A549 (cell line): ENCODE results near the gene PAQR6. TPM values are rescaled to one million over a fixed set of nuclear protein-coding genes. Genes with fewer than 3 reads are reported as not detected.

Source experiments
- ATAC-seq, 2 experiments: fragments of 200-7000 bp in 1 of 2; fragments of >200 bp in 1 of 2; cut with Nextera tagmentation in 1 of 2; cut with Tn5 transposase in 1 of 2; 3 replicates each; pipeline versions ENCODE4 v1.8.0 to v1.9.1; 2018 to 2020; ENCODE audit warnings: mild to moderate bottlenecking in 1 of 2, moderate library complexity in 1 of 2
- CTCF ChIA-PET: fragments of 300-600 bp; sonication (Branson Sonifier 250); formaldehyde crosslinking; extraction: SDS; loops from one replicate; lab custom pipeline; 2021; ENCODE audit warnings: antibody characterized with exemption, inconsistent platforms; lab: Yijun Ruan, JAX
- POLR2A ChIA-PET: fragments of 350-600 bp; formaldehyde crosslinking; extraction: SDS; loops from one replicate; lab custom pipeline; 2021; ENCODE audit warnings: antibody characterized with exemption, inconsistent platforms; lab: Yijun Ruan, JAX
- DNase-seq, 2 experiments: peaks; one replicate each; pipeline versions ENCODE4 v3.0.0 to v3.0.0-alpha.2; 2011 to 2016; ENCODE audit warnings: low read depth in 1 of 2, low spot score in 1 of 2
- FAIRE-seq: peaks from 2 replicates; lab custom pipeline; 2011; peaks lifted over from hg19 to GRCh38; lab: Jason Lieb, UNC
- H3K27ac ChIP-seq, 2 experiments: fragments of >200 bp; sonication (Bioruptor Twin); formaldehyde crosslinking; 3 replicates each; pipeline ENCODE4 v1.5.1; 2016 to 2017
- H3K4me1 ChIP-seq: fragments of >200 bp; sonication (Bioruptor Twin); formaldehyde crosslinking; 3 replicates; pipeline ENCODE4 v1.6.1; 2016
- H3K4me2 ChIP-seq: fragments of >200 bp; sonication (Bioruptor Twin); formaldehyde crosslinking; 3 replicates; pipeline ENCODE4 v1.6.1; 2016
- H3K4me3 ChIP-seq: fragments of >200 bp; sonication (Bioruptor Twin); formaldehyde crosslinking; 3 replicates; pipeline ENCODE4 v1.5.1; 2016
- H3K9me3 ChIP-seq: fragments of >200 bp; sonication (Bioruptor Twin); formaldehyde crosslinking; 3 replicates; pipeline ENCODE4 v1.6.1; 2016
- BCL3 ChIP-seq: fragments of >200 bp; sonication (Bioruptor Twin); formaldehyde crosslinking; IDR thresholded peaks from 3 replicates; pipeline ENCODE4 v1.6.1; 2016
- BHLHE40 ChIP-seq: IDR thresholded peaks from 2 replicates; pipeline ENCODE4 v1.6.1; 2012; ENCODE audit warnings: low read depth, low read length, inconsistent platforms
- CBX8 ChIP-seq: fragments of 200-600 bp; sonication (generic); IDR thresholded peaks from 2 replicates; pipeline ENCODE4 v1.6.1; 2016
- CHD4 ChIP-seq: fragments of 200-600 bp; sonication (generic); IDR thresholded peaks from 2 replicates; pipeline ENCODE4 v1.6.1; 2016; ENCODE audit warnings: antibody characterized with exemption, mild to moderate bottlenecking, borderline replicate concordance
- E2F6 ChIP-seq: IDR thresholded peaks from 2 replicates; pipeline ENCODE4 v1.6.1; 2012; ENCODE audit warnings: low read depth, borderline replicate concordance
- EHMT2 ChIP-seq: fragments of 200-600 bp; sonication (generic); IDR thresholded peaks from 2 replicates; pipeline ENCODE4 v1.6.1; 2016; ENCODE audit warnings: antibody characterized with exemption, low read depth, mild to moderate bottlenecking, moderate library complexity
- EP300 ChIP-seq, 2 experiments: fragments of >200 bp; sonication (Bioruptor Twin); formaldehyde crosslinking; IDR thresholded peaks; 2 replicates in 1 of 2; 3 replicates in 1 of 2; pipeline ENCODE4 v1.6.1; 2016 to 2017
- FOSB ChIP-seq: fragments of 250-450 bp; sonication (Bioruptor Pico); IDR thresholded peaks from 2 replicates; pipeline ENCODE4 v1.5.0; 2020; ENCODE audit warnings: mild to moderate bottlenecking, moderate library complexity
- FOSL2 ChIP-seq, 2 experiments: fragments of 450-650 bp in 1 of 2; fragments of >200 bp in 1 of 2; sonication (Bioruptor Twin) in 1 of 2; formaldehyde crosslinking; IDR thresholded peaks; 2 replicates each; pipeline versions ENCODE4 v1.5.0 to v1.6.1; 2016 to 2020; ENCODE audit warnings: mild to moderate bottlenecking in 1 of 2, moderate library complexity in 1 of 2
- FOXS1 ChIP-seq: fragments of 250-450 bp; sonication (Bioruptor Pico); IDR thresholded peaks from 2 replicates; pipeline ENCODE4 v1.5.0; 2020; ENCODE audit warnings: mild to moderate bottlenecking, moderate library complexity
- HDAC2 ChIP-seq: fragments of 200-600 bp; sonication (generic); IDR thresholded peaks from 2 replicates; pipeline ENCODE4 v1.6.1; 2016
- HEYL ChIP-seq: fragments of 250-450 bp; sonication (Bioruptor Pico); IDR thresholded peaks from 2 replicates; pipeline ENCODE4 v1.8.0; 2021; ENCODE audit warnings: mild to moderate bottlenecking, moderate library complexity
- HOXA7 ChIP-seq: fragments of 250-450 bp; sonication (Bioruptor Pico); IDR thresholded peaks from 2 replicates; pipeline ENCODE4 v1.5.0; 2020; ENCODE audit warnings: mild to moderate bottlenecking, moderate library complexity
- JUNB ChIP-seq: fragments of >200 bp; sonication (Bioruptor Twin); formaldehyde crosslinking; IDR thresholded peaks from 2 replicates; pipeline ENCODE4 v1.6.1; 2016
- KDM1A ChIP-seq: fragments of 200-600 bp; sonication (generic); IDR thresholded peaks from 2 replicates; pipeline ENCODE4 v1.6.1; 2016; ENCODE audit warnings: low read depth, mild to moderate bottlenecking
- MAFK ChIP-seq: fragments of 450-650 bp; IDR thresholded peaks from 2 replicates; pipeline ENCODE4 v1.6.1; 2014; ENCODE audit not compliant: partially characterized antibody
- MAX ChIP-seq: IDR thresholded peaks from 2 replicates; pipeline ENCODE4 v1.6.1; 2012
- MAZ ChIP-seq: fragments of 150-350 bp; IDR thresholded peaks from 2 replicates; pipeline ENCODE4 v1.6.1; 2014; ENCODE audit warnings: antibody characterized with exemption, low read depth, low read length, borderline replicate concordance
- MYC ChIP-seq: IDR thresholded peaks from 2 replicates; pipeline ENCODE4 v1.6.1; 2012; ENCODE audit warnings: mild to moderate bottlenecking, inconsistent platforms, low read length, improper control_type of control experiment, borderline replicate concordance
- NFE2L2 ChIP-seq: fragments of 150-350 bp; conservative IDR thresholded peaks from 2 replicates; pipeline ENCODE4 v1.6.1; 2014; ENCODE audit warnings: low read length
- PHF8 ChIP-seq: fragments of 200-600 bp; sonication (generic); IDR thresholded peaks from 2 replicates; pipeline ENCODE4 v1.6.1; 2016; ENCODE audit warnings: low read depth, mild to moderate bottlenecking, antibody characterized with exemption, moderate library complexity, borderline replicate concordance
- POLR2A ChIP-seq: IDR thresholded peaks from 2 replicates; pipeline ENCODE4 v1.6.1; 2012; ENCODE audit warnings: mild to moderate bottlenecking, low read length
- RARB ChIP-seq: fragments of 250-450 bp; sonication (Bioruptor Pico); IDR thresholded peaks from 2 replicates; pipeline ENCODE4 v1.8.0; 2021; ENCODE audit warnings: mild to moderate bottlenecking, moderate library complexity
- RCOR1 ChIP-seq: fragments of 150-350 bp; IDR thresholded peaks from 2 replicates; pipeline ENCODE4 v1.6.1; 2014; ENCODE audit warnings: antibody characterized with exemption, low read length, low read depth
- RNF2 ChIP-seq: fragments of 200-600 bp; sonication (generic); IDR thresholded peaks from 2 replicates; pipeline ENCODE4 v1.6.1; 2016; ENCODE audit warnings: low read depth, mild to moderate bottlenecking, antibody characterized with exemption, moderate library complexity, borderline replicate concordance
- TFCP2L1 ChIP-seq: fragments of 250-450 bp; sonication (Bioruptor Pico); IDR thresholded peaks from 2 replicates; pipeline ENCODE4 v1.5.0; 2021; ENCODE audit warnings: mild to moderate bottlenecking
- ZC3H11A ChIP-seq: fragments of 450-650 bp; IDR thresholded peaks from 2 replicates; pipeline ENCODE4 v1.6.1; 2014; ENCODE audit warnings: antibody characterized with exemption, mild to moderate bottlenecking
- ZFP36 ChIP-seq: fragments of 450-650 bp; IDR thresholded peaks from 2 replicates; pipeline ENCODE4 v1.6.1; 2014; ENCODE audit warnings: borderline replicate concordance; ENCODE audit not compliant: partially characterized antibody
- ZSCAN20 ChIP-seq: fragments of 250-450 bp; sonication (Bioruptor Pico); IDR thresholded peaks from 2 replicates; pipeline ENCODE4 v1.8.0; 2022; ENCODE audit warnings: mild to moderate bottlenecking, moderate library complexity
- WGBS: methylation state at CpG from one replicate; pipeline ENCODE4 v1.1.6; 2017; ENCODE audit errors: missing lambda C conversion rate; 5-methylcytosine and 5-hydroxymethylcytosine counted together
- polyA plus RNA-seq, 4 experiments: library from polyadenylated mRNA; depleted of rRNA in 3 of 4; stranded (reverse); fragments of >200 nt; fragmentation: RNase III in 1 of 4; extraction: RNeasy Plus Mini Kit Qiagen cat#74134 plus additional on column Dnase treatment in 1 of 4; gene quantifications; 2 replicates in 3 of 4; 3 replicates in 1 of 4; pipeline ENCODE4 v1.2.3, GENCODE V29; 2011 to 2017

PAQR6 gene
- polyA plus RNA-seq, 2 of the 4 experiments (the other 2 are of a cell fraction): 2.4 to 8.6 TPM

- 95% methylated on average over 3 of the region's 3 CpGs for WGBS
- Histone ChIP-seq H3K4me3 (no peak overlapping the region), H3K9me3 (no peaks in the 10 kb centered on the region), H3K4me1 (peaks cover 6% of the 10 kb centered on the region), H3K4me2 (no peak overlapping the region), H3K27ac (no peak overlapping the region)
- TF ChIP-seq MAX: no peak
- no peak for TF ChIP-seq RARB (CRISPR knock-in tag)
- TF ChIP-seq KDM1A: no peak
- TF ChIP-seq NFE2L2: no peak
- no peak for TF ChIP-seq FOSL2 (IDR thresholded peaks at IDR 0.05)
- TF ChIP-seq FOSL2 (CRISPR knock-in tag; IDR thresholded peaks at IDR 0.05): no peak
- no peak for TF ChIP-seq PHF8
- TF ChIP-seq EP300 (IDR thresholded peaks at IDR 0.05): no peak
- FAIRE-seq (no peak), ATAC-seq (no peak), DNase-seq (no peak)
- ChIA-PET CTCF (interaction anchor here (1.8 kb wide), 1 partner anchor 20 kb away, joined by 7 read pairs; no protein-coding TSS in a partner anchor), POLR2A (interaction anchor here (1.4 kb wide), 1 partner anchor 8 kb away, joined by 6 read pairs; the partner anchor contains the start of gene PMF1)
Observed at GRCh38 chr1:156204686-156205085, 43.2 kb downstream of the PAQR6 start.

GRCh38 chr1:156203331-156203730 is 44.5 kb downstream of the PAQR6 start:
- TF ChIP-seq FOSB (no peak), MAFK (no peak), CBX8 (no peak), JUNB (no peak), MYC (no peak), CHD4 (no peak), ZFP36 (no peak), POLR2A (no peak), ZC3H11A (no peak), HEYL (no peak), ZSCAN20 (CRISPR knock-in tag) (no peak), E2F6 (no peak)
- Histone ChIP-seq H3K4me1 (peaks cover 6% of the 10 kb centered on the region), H3K4me3 (no peak overlapping the region), H3K4me2 (no peak overlapping the region; the same call in 2 of the 3 replicates), H3K9me3 (no peaks in the 10 kb centered on the region), H3K27ac (no peak overlapping the region)
- CTCF ChIA-PET: interaction anchor here (1.1 to 2.1 kb wide), 5 partner anchors 8 to 72 kb away, joined by 3 to 6 read pairs (median 4); partner anchors contain the start of gene SLC25A44
- FAIRE-seq (no peak), DNase-seq (no peak), ATAC-seq (no peak)
- POLR2A ChIA-PET: interaction anchor here (1.4 kb wide), 1 partner anchor 10 kb away, joined by 6 read pairs; the partner anchor contains the start of gene PMF1

GRCh38 chr1:156200044-156200443 is 47.8 kb downstream of the PAQR6 start:
- Histone ChIP-seq H3K9me3 (no peaks in the 10 kb centered on the region), H3K27ac (no peak overlapping the region), H3K4me1 (peaks cover 6% of the 10 kb centered on the region), H3K4me3 (no peak overlapping the region), H3K4me2 (no peak overlapping the region)
- no peak for DNase-seq
- ChIA-PET POLR2A (no interaction called here), CTCF (interaction anchor here (0.6 to 6.4 kb wide), 5 partner anchors 25 to 238 kb away, joined by 3 to 47 read pairs (median 3); no protein-coding TSS in a partner anchor)
- WGBS: 92% methylated on average over 8 of the region's 8 CpGs
- no peak for FAIRE-seq
- no peak for TF ChIP-seq HDAC2
- no peak for TF ChIP-seq HOXA7 (CRISPR knock-in tag)
- TF ChIP-seq ZSCAN20 (CRISPR knock-in tag): no peak
- TF ChIP-seq FOXS1 (CRISPR knock-in tag): no peak
- TF ChIP-seq RNF2: no peak
- TF ChIP-seq MAZ: no peak
- no peak for TF ChIP-seq RCOR1
- TF ChIP-seq E2F6: no peak
- no peak for TF ChIP-seq TFCP2L1
- TF ChIP-seq BCL3: no peak
- no peak for TF ChIP-seq EHMT2
- no peak for TF ChIP-seq BHLHE40
- ATAC-seq: 0 out of 6 replicates have a peak, but pooled peaks of 1 of the 2 experiments have one; percentile 30
